ENCODE data around the gene SNX27. TPM values are rescaled to one million over a fixed set of nuclear protein-coding genes. Genes with fewer than 3 reads are reported as not detected.

The SNX27 gene
- 33.1 and 40.7 TPM in 2 replicates for total RNA-seq (ENCODE audit: low replicate concordance)
- long read RNA-seq, partial matches to known transcripts, result 1 of 18 reads
- long read RNA-seq, other reads (novel, unspliced or antisense), result 17 of 18 reads

GRCh38 chr1:151611832-151612500, at the start of gene SNX27:
Gene SNX27 (plus strand): TSS chr1:151612050. CDS start chr1:151612202, 152 bp downstream.
- Mint-ChIP-seq H3K27ac (peak within 1 kb of the TSS; percentile 95), H3K9me3 (no peaks in the 10 kb centered on the region), H3K4me1 (ENCODE audit: unreplicated experiment) (peaks cover 32% of the 10 kb centered on the region), H3K27me3 (no peaks in the 10 kb centered on the region), H3K36me3 (peaks cover 4% of the 10 kb centered on the region), H3K4me3 (peak within 1 kb of the TSS; percentile 97)
- no peak for TF ChIP-seq CTCF (conservative IDR thresholded peaks at IDR 0.05)
- peak; percentile 93 for DNase-seq (ENCODE audit: extremely low spot score, unreplicated experiment)

GRCh38 chr1:151562661-151563060, 49.2 kb upstream of the SNX27 start:
- peaks cover 19% of the 10 kb centered on the region for H3K36me3 Mint-ChIP-seq
- no peak overlapping the region for H3K4me3 Mint-ChIP-seq
- no peaks in the 10 kb centered on the region for H3K27me3 Mint-ChIP-seq
- H3K9me3 Mint-ChIP-seq, result no peaks in the 10 kb centered on the region
- no peak overlapping the region for H3K27ac Mint-ChIP-seq
- DNase-seq (ENCODE audit: extremely low spot score, unreplicated experiment), result no peak
- H3K4me1 Mint-ChIP-seq (ENCODE audit: unreplicated experiment), result peaks cover 13% of the 10 kb centered on the region
- no peak for TF ChIP-seq CTCF (conservative IDR thresholded peaks at IDR 0.05)

GRCh38 chr1:151563376-151563775, 48.5 kb upstream of the SNX27 start:
- no peak for DNase-seq (ENCODE audit: extremely low spot score, unreplicated experiment)
- no peak overlapping the region for H3K27ac Mint-ChIP-seq
- no peak for TF ChIP-seq CTCF (conservative IDR thresholded peaks at IDR 0.05)
- peaks cover 13% of the 10 kb centered on the region for H3K4me1 Mint-ChIP-seq (ENCODE audit: unreplicated experiment)
- H3K4me3 Mint-ChIP-seq, result no peak overlapping the region
- no peaks in the 10 kb centered on the region for H3K27me3 Mint-ChIP-seq
- no peaks in the 10 kb centered on the region for H3K9me3 Mint-ChIP-seq
- peaks cover 22% of the 10 kb centered on the region for H3K36me3 Mint-ChIP-seq

- no peaks in the 10 kb centered on the region for H3K27me3 Mint-ChIP-seq
- no peak for TF ChIP-seq CTCF (conservative IDR thresholded peaks at IDR 0.05)
- peaks cover 13% of the 10 kb centered on the region for H3K4me1 Mint-ChIP-seq (ENCODE audit: unreplicated experiment)
- H3K9me3 Mint-ChIP-seq, result no peaks in the 10 kb centered on the region
- peak overlapping the region; percentile 76 for H3K27ac Mint-ChIP-seq
- peak overlapping the region; percentile 14 for H3K4me3 Mint-ChIP-seq
- H3K36me3 Mint-ChIP-seq, result peaks cover 23% of the 10 kb centered on the region
- no peak for DNase-seq (ENCODE audit: extremely low spot score, unreplicated experiment)
Measured at GRCh38 chr1:151565502-151566189, 46.2 kb upstream of the SNX27 start.

- Mint-ChIP-seq H3K4me1 (ENCODE audit: unreplicated experiment) (peaks cover 19% of the 10 kb centered on the region), H3K27ac (peak overlapping the region; percentile 6), H3K27me3 (no peaks in the 10 kb centered on the region), H3K9me3 (no peaks in the 10 kb centered on the region), H3K4me3 (no peak overlapping the region), H3K36me3 (peaks cover 27% of the 10 kb centered on the region)
- DNase-seq (ENCODE audit: extremely low spot score, unreplicated experiment), result no peak
- no peak for TF ChIP-seq CTCF (conservative IDR thresholded peaks at IDR 0.05)
Measured at GRCh38 chr1:151568626-151569088, 43.2 kb upstream of the SNX27 start.

Measured in type B pancreatic cell (in vitro differentiated cells).